Right lobe of liver (tissue), 4 donors: ENCODE results near the gene RIMBP2.

Experiments
- POLR2A ChIP-seq: fragments of 450-650 bp; IDR thresholded peaks from one replicate; pipeline ENCODE4 v1.6.1; 2017; ENCODE audit warnings: antibody characterized with exemption, mild to moderate bottlenecking
- TF ChIP-seq, protein P1 (sequence below), 4 donors: fragments of 200-600 bp in 3 of 4; fragments of 450-650 bp in 1 of 4; IDR thresholded peaks; one replicate each; pipeline versions ENCODE4 v1.5.1 to v1.8.0; 2016 to 2022; ENCODE audit warnings: antibody characterized with exemption in 4 of 4, mild to moderate bottlenecking in 2 of 4
- donor health status: DM: no; HTN: no; CAD: no.
- donor health status: DM: no; HTN: no; CAD: no.
- donor health status: DM: no; HTN: yes; CAD: no.

- TF ChIP-seq, protein P1, sequence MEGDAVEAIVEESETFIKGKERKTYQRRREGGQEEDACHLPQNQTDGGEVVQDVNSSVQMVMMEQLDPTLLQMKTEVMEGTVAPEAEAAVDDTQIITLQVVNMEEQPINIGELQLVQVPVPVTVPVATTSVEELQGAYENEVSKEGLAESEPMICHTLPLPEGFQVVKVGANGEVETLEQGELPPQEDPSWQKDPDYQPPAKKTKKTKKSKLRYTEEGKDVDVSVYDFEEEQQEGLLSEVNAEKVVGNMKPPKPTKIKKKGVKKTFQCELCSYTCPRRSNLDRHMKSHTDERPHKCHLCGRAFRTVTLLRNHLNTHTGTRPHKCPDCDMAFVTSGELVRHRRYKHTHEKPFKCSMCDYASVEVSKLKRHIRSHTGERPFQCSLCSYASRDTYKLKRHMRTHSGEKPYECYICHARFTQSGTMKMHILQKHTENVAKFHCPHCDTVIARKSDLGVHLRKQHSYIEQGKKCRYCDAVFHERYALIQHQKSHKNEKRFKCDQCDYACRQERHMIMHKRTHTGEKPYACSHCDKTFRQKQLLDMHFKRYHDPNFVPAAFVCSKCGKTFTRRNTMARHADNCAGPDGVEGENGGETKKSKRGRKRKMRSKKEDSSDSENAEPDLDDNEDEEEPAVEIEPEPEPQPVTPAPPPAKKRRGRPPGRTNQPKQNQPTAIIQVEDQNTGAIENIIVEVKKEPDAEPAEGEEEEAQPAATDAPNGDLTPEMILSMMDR (IDR thresholded peaks at IDR 0.05), result no peak
- TF ChIP-seq POLR2A, result no peak
Measured at GRCh38 chr12:130748786-130749185, 32.7 kb upstream of the RIMBP2 start.
